ENCODE results near the gene DNM3. TPM values are rescaled to one million over a fixed set of nuclear protein-coding genes. Genes with fewer than 3 reads are reported as not detected.

Gene DNM3
- total RNA-seq, 1 donor from 2014 or later: 4.7 TPM

GRCh38 chr1:172121081-172121717 is 279.9 kb downstream of the DNM3 start:
- H3K4me1 Mint-ChIP-seq (ENCODE audit: low read depth, unreplicated experiment): peaks cover 8% of the 10 kb centered on the region
- Histone ChIP-seq H3K27ac (ENCODE audit: low read depth, low read length) (no peak overlapping the region), H3K27me3 (ENCODE audit: insufficient read depth, low read length) (no peaks in the 10 kb centered on the region), H3K79me2 (ENCODE audit: insufficient read depth, low read length) (no peaks in the 10 kb centered on the region), H3K4me3 (ENCODE audit: insufficient read depth, low read depth, low read length) (no peak overlapping the region), H2AFZ (ENCODE audit: low read depth, low read length) (no peak overlapping the region), H3K4me1 (ENCODE audit: insufficient read depth, low read length) (no peaks in the 10 kb centered on the region), H3K36me3 (ENCODE audit: insufficient read depth, low read length) (no peaks in the 10 kb centered on the region), H3K9me3 (ENCODE audit: insufficient read depth, low read depth, low read length) (no peaks in the 10 kb centered on the region), H3K9ac (ENCODE audit: low read length) (no peak overlapping the region), H3K4me2 (ENCODE audit: low read length) (no peak overlapping the region), H4K20me1 (ENCODE audit: insufficient read depth, low read length) (no peaks in the 10 kb centered on the region)
- no peaks in the 10 kb centered on the region for H3K27me3 Mint-ChIP-seq (ENCODE audit: low read depth, unreplicated experiment)
- no peak overlapping the region for H3K4me3 Mint-ChIP-seq (ENCODE audit: unreplicated experiment)
- TF ChIP-seq CTCF (IDR thresholded peaks at IDR 0.05; ENCODE audit: insufficient read depth, low read depth, low read length) (no peak), EZH2 (IDR thresholded peaks at IDR 0.05; ENCODE audit: insufficient read depth, low read length) (no peak)
- H3K9me3 Mint-ChIP-seq (ENCODE audit: unreplicated experiment): no peaks in the 10 kb centered on the region
- no peak overlapping the region for H3K27ac Mint-ChIP-seq (ENCODE audit: unreplicated experiment)
- DNase-seq (ENCODE audit: low read depth) (no peak), FAIRE-seq (no peak)
- peaks cover 2% of the 10 kb centered on the region for H3K36me3 Mint-ChIP-seq (ENCODE audit: low read depth, unreplicated experiment)

DNA sequence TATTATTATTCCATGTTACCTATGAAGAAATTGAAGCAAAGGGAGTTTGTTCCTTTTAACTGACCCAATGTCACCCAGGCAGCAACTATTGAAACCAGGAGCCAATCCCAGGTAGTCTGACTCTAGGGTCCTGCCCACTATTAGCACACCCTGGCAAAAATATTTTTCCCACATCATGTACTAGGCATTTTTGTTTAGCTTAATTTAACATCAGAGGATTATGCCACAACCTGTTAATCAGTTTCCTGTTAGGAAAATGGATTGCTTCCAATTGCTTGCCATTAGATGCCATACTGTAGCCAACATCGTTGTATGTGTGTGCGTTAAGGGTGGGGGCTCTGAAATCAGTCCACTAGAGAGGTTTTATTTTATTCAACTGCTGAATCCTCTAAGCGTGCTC is 281.1 kb downstream of the DNM3 start:
- no peak overlapping the region for H3K4me3 Mint-ChIP-seq (ENCODE audit: unreplicated experiment)
- peaks cover 6% of the 10 kb centered on the region for H3K4me1 Mint-ChIP-seq (ENCODE audit: low read depth, unreplicated experiment)
- Histone ChIP-seq H3K27me3 (ENCODE audit: insufficient read depth, low read length) (no peaks in the 10 kb centered on the region), H3K4me2 (ENCODE audit: low read length) (no peak overlapping the region), H3K36me3 (ENCODE audit: insufficient read depth, low read length) (no peaks in the 10 kb centered on the region), H4K20me1 (ENCODE audit: insufficient read depth, low read length) (no peaks in the 10 kb centered on the region), H3K9me3 (ENCODE audit: insufficient read depth, low read depth, low read length) (no peaks in the 10 kb centered on the region), H2AFZ (ENCODE audit: low read depth, low read length) (no peak overlapping the region), H3K27ac (ENCODE audit: low read depth, low read length) (no peak overlapping the region), H3K9ac (ENCODE audit: low read length) (no peak overlapping the region), H3K4me1 (ENCODE audit: insufficient read depth, low read length) (no peaks in the 10 kb centered on the region), H3K4me3 (ENCODE audit: insufficient read depth, low read depth, low read length) (no peak overlapping the region), H3K79me2 (ENCODE audit: insufficient read depth, low read length) (no peaks in the 10 kb centered on the region)
- H3K9me3 Mint-ChIP-seq (ENCODE audit: unreplicated experiment): no peaks in the 10 kb centered on the region
- FAIRE-seq: no peak
- H3K36me3 Mint-ChIP-seq (ENCODE audit: low read depth, unreplicated experiment): peaks cover under 1% of the 10 kb centered on the region
- H3K27me3 Mint-ChIP-seq (ENCODE audit: low read depth, unreplicated experiment): no peaks in the 10 kb centered on the region
- TF ChIP-seq EZH2 (IDR thresholded peaks at IDR 0.05; ENCODE audit: insufficient read depth, low read length): no peak
- H3K27ac Mint-ChIP-seq (ENCODE audit: unreplicated experiment): no peak overlapping the region
- no peak for DNase-seq (ENCODE audit: low read depth)

GRCh38 chr1:172125250-172125649 is 284.0 kb downstream of the DNM3 start:
- H3K4me1 Mint-ChIP-seq (ENCODE audit: low read depth, unreplicated experiment): no peaks in the 10 kb centered on the region
- no peak overlapping the region for H3K4me3 Mint-ChIP-seq (ENCODE audit: unreplicated experiment)
- H2AFZ ChIP-seq (ENCODE audit: low read depth, low read length): no peak overlapping the region
- H3K9ac ChIP-seq (ENCODE audit: low read length): no peak overlapping the region
- no peaks in the 10 kb centered on the region for H3K9me3 Mint-ChIP-seq (ENCODE audit: unreplicated experiment)
- H3K27ac Mint-ChIP-seq (ENCODE audit: unreplicated experiment): no peak overlapping the region
- no peak overlapping the region for H3K27ac ChIP-seq (ENCODE audit: low read depth, low read length)
- no peak for TF ChIP-seq EZH2 (IDR thresholded peaks at IDR 0.05; ENCODE audit: insufficient read depth, low read length)
- TF ChIP-seq CTCF (IDR thresholded peaks at IDR 0.05; ENCODE audit: insufficient read depth, low read depth, low read length): no peak
- no peak overlapping the region for H3K4me3 ChIP-seq (ENCODE audit: insufficient read depth, low read depth, low read length)
- DNase-seq (ENCODE audit: low read depth) (no peak), FAIRE-seq (no peak)
- no peak overlapping the region for H3K4me2 ChIP-seq (ENCODE audit: low read length)
- H3K79me2 ChIP-seq (ENCODE audit: insufficient read depth, low read length): no peaks in the 10 kb centered on the region
- no peaks in the 10 kb centered on the region for H4K20me1 ChIP-seq (ENCODE audit: insufficient read depth, low read length)
- H3K4me1 ChIP-seq (ENCODE audit: insufficient read depth, low read length): no peaks in the 10 kb centered on the region
- no peaks in the 10 kb centered on the region for H3K27me3 Mint-ChIP-seq (ENCODE audit: low read depth, unreplicated experiment)
- no peaks in the 10 kb centered on the region for H3K36me3 ChIP-seq (ENCODE audit: insufficient read depth, low read length)
- H3K36me3 Mint-ChIP-seq (ENCODE audit: low read depth, unreplicated experiment): no peaks in the 10 kb centered on the region
- H3K9me3 ChIP-seq (ENCODE audit: insufficient read depth, low read depth, low read length): no peaks in the 10 kb centered on the region
- no peaks in the 10 kb centered on the region for H3K27me3 ChIP-seq (ENCODE audit: insufficient read depth, low read length)
